Tibial artery (tissue), 4 donors: ENCODE measurements around the gene SCN4A.
"Not testable (repeated sequence)": the region's sequence is repeated elsewhere in the genome, so short reads cannot be mapped to it uniquely, and the experiment has no call there.

Experiments
- DNase-seq, 2 donors: peaks; one replicate each; pipeline ENCODE4 v3.0.0-alpha.2; 2019
- H3K27ac ChIP-seq, 2 donors: fragments of 200-600 bp; sonication (generic) in 1 of 2; 1 replicate in 1 of 2; 2 replicates in 1 of 2; pipeline ENCODE4 v1.5.1; 2018 to 2019; ENCODE audit warnings: mild to moderate bottlenecking in 1 of 2
- H3K27me3 ChIP-seq, 2 donors: fragments of 200-600 bp; sonication (generic) in 1 of 2; one replicate each; pipeline versions ENCODE4 v1.5.1 to v1.6.0; 2016 to 2019
- H3K36me3 ChIP-seq, 3 donors: fragments of 200-600 bp; sonication (generic) in 2 of 3; one replicate each; pipeline ENCODE4 v1.5.1; 2016 to 2019; ENCODE audit warnings: mild to moderate bottlenecking in 2 of 3
- H3K4me1 ChIP-seq, 4 donors: fragments of 200-600 bp; sonication (generic) in 2 of 4; 1 replicate in 3 of 4; 2 replicates in 1 of 4; pipeline ENCODE4 v1.5.1; 2016 to 2019
- H3K4me3 ChIP-seq, 2 donors: fragments of 200-600 bp; sonication (generic) in 1 of 2; 1 replicate in 1 of 2; 2 replicates in 1 of 2; pipeline ENCODE4 v1.5.1; 2018 to 2019; ENCODE audit warnings: mild to moderate bottlenecking in 2 of 2
- H3K9me3 ChIP-seq, 3 donors: fragments of 200-600 bp; sonication (generic) in 1 of 3; one replicate each; pipeline ENCODE4 v1.5.1; 2016 to 2019
- CTCF ChIP-seq, 2 experiments: fragments of 200-600 bp in 1 of 2; fragments of 450-650 bp in 1 of 2; IDR thresholded peaks; one replicate each; pipeline ENCODE4 v1.5.1; 2017 to 2019; ENCODE audit warnings: antibody characterized with exemption in 2 of 2, mild to moderate bottlenecking in 1 of 2, moderate library complexity in 1 of 2
- intact Hi-C: fragments of 100-400 bp; cut with DNase I; formaldehyde crosslinking; loops from one replicate; pipeline ENCODE4 v1.15.0; 2023; ENCODE audit warnings: low total_unique reads

The SCN4A gene

GRCh38 chr17:63894021-63894420 lies 78.7 kb downstream of the SCN4A start:
- DNase-seq, intact Hi-C loops, H3K9me3 ChIP-seq, H3K36me3 ChIP-seq, H3K4me3 ChIP-seq, H3K4me1 ChIP-seq, H3K27ac ChIP-seq, H3K27me3 ChIP-seq: not testable (repeated sequence)

GRCh38 chr17:63892316-63893037 lies 80.2 kb downstream of the SCN4A start:
- H3K4me1 ChIP-seq, DNase-seq, H3K27me3 ChIP-seq, H3K9me3 ChIP-seq, H3K36me3 ChIP-seq, intact Hi-C loops, H3K27ac ChIP-seq, H3K4me3 ChIP-seq: not testable (repeated sequence)

GRCh38 chr17:63889026-63889848 lies 83.5 kb downstream of the SCN4A start:
- H3K4me1 ChIP-seq, H3K36me3 ChIP-seq, H3K4me3 ChIP-seq, intact Hi-C loops, DNase-seq, H3K27me3 ChIP-seq, H3K27ac ChIP-seq, H3K9me3 ChIP-seq: not testable (repeated sequence)
- TF ChIP-seq CTCF (IDR thresholded peaks at IDR 0.05): peak; percentile 11 to 37
